NCI-H226 (cell line): ENCODE results near the gene CYP24A1.
"Not testable (repeated sequence)": the region's sequence is repeated elsewhere in the genome, so short reads cannot be mapped to it uniquely, and the experiment has no call there.

ENCODE experiments used
- DNase-seq: peaks from one replicate; pipeline ENCODE4 v3.0.0-alpha.2; 2015

CYP24A1 gene

DNA sequence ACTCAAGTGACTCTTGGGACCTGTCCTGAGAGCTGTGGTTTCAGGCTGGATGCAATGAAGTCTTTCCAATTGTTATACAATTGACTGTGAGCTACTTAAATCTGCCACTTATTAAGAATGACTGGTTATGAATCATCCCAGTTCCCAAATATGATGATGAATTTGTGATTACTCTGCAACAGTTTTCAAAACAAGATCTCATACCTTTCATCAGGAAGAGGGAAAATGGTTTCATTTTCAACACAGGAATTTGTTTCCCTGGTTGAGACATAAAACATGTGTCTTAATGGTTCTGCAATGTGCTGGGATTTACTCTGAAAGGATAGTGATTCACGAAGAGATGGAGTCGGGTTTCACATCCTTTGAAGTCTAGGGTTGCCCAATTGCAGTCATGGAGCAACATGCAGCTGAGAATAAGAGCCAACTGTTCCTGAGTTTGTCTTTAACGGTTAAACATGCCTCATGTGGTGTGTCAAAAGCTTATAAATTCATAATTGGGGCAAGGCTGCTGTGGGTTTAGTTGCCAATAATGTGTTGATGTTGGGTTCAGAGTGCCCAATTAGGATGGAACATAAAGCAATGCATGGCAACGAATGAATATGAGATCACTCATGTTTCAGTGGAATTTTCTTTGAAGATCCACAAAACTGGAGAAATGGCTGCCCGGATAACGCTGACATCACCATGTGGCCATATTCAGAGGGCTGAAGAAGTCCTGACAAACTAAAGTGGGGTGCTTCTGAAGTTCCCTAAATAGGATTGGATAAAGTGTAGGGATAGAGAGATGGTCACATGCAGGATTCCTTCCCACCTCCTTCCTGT, 41.0 kb downstream of the CYP24A1 start:
- DNase-seq, result peak; percentile 97

DNA sequence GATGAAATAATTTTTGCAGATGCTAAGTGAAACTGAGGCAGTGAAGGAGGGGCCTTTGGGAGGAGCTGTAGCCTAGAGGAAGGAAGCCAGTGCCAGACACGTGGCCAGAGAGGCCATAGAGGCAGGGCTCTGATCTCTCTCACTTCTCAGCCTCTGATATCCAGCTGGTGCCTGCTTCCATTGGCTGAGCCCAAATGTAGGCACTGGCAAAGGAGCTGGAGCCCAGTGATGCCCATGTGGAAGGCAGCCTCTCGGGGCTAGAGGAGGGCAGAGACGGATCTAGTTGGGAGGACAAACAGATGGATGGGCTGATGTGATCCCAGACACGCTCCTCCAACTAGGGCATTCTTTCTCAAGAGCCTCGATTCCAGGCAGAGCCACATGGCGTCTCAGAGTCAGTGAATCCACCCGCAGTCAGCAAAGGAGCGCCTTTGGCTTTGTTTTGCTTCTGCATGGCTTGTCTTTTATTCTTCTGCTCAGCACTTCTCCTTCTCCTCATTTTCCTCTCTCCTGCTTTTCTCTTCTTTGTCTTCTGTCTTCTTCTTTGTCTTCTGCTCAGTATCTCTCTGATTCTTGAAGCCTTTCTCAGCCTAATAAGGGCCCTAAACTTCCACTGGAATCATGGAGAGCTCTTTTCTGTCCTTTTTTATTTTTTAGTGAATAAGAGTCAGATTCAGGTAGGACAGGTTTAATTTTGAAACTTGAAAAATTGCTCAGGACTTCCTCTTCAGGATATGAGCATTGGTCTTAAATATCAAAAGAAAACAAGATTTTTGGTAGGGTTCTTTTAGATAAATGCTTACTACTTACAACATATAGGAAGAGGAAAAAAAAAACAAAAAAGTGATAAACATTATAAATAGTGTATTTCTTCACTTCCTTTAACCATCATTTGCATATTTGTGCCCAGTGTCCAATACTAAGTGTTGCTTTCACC, 41.8 kb downstream of the CYP24A1 start:
- no peak for DNase-seq

GRCh38 chr20:54131125-54131524, 42.7 kb downstream of the CYP24A1 start:
- not testable (repeated sequence) for DNase-seq

- DNase-seq, result no peak
Observed at GRCh38 chr20:54129350-54129749, 44.4 kb downstream of the CYP24A1 start.

GRCh38 chr20:54127855-54128574, 45.8 kb downstream of the CYP24A1 start:
- no peak for DNase-seq

- DNase-seq, result peak; percentile 68
Observed at GRCh38 chr20:54126806-54127655, 46.8 kb downstream of the CYP24A1 start.

GRCh38 chr20:54126328-54126727, 47.5 kb downstream of the CYP24A1 start:
- DNase-seq, result not testable (repeated sequence)

GRCh38 chr20:54123587-54124180, 50.1 kb downstream of the CYP24A1 start:
- DNase-seq, result peak; percentile 100

DNA sequence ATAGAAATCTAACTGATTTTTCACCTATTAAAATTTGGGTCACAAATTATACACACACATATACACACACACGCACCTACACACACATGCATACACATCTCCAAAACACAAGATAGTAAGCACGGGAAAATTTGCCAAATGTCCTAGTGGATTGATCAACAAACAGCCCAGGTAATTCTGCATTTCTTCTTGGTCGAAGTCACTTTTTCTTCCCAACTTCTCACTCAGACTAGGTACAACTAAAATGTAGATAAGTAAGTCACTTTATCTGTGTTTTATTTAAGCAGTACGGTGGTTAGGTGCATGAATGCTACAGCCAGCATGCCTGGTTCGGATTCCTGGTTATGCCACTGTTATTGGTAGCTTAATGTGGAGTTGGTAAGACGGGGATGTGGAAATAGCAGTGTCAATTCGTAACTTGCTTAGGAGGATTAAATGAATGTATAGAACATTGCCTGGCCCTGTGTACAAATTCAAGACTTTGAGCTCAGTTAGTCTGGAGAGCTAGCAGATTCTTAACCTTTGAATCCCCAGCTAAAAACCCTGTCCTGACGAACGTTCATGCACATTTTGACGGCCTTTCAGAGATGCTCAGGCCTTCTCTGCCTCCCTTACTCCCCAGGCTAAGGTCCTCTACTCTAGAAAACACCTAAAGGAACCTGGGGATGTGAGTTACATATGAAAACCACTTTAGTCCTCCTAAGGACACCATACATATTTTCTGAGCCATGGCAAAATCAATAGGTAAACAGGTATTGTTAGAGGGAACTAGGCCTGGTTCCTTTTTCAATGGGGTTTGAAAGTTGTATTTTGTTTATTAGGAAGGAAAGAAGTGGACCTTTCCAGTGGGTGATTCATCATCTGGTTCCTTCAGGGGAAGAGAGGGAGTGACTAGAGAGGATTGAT, 50.9 kb downstream of the CYP24A1 start:
- DNase-seq, result no peak

- peak; percentile 44 for DNase-seq
Observed at GRCh38 chr20:54122189-54122588, 51.6 kb downstream of the CYP24A1 start.

DNA sequence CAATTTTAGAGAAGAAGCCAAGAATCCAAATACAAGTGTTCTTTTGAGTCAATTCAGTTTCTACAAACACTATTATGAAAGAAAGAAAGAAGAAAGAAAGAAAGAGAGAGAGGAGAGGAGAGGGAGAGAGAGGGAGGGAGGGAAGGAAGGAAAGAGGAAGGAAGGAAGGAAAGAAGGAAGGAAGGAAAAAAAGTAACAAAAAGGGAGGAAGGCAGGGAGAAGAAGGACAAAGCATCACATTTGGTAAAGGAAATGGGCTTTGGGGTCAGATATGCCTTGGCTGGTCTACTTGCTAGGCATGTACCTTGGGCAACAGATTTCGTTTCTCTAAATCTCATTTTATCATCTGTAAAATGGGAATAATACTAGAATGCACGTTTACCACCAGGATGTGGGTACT, 54.0 kb downstream of the CYP24A1 start:
- DNase-seq, result no peak

DNA sequence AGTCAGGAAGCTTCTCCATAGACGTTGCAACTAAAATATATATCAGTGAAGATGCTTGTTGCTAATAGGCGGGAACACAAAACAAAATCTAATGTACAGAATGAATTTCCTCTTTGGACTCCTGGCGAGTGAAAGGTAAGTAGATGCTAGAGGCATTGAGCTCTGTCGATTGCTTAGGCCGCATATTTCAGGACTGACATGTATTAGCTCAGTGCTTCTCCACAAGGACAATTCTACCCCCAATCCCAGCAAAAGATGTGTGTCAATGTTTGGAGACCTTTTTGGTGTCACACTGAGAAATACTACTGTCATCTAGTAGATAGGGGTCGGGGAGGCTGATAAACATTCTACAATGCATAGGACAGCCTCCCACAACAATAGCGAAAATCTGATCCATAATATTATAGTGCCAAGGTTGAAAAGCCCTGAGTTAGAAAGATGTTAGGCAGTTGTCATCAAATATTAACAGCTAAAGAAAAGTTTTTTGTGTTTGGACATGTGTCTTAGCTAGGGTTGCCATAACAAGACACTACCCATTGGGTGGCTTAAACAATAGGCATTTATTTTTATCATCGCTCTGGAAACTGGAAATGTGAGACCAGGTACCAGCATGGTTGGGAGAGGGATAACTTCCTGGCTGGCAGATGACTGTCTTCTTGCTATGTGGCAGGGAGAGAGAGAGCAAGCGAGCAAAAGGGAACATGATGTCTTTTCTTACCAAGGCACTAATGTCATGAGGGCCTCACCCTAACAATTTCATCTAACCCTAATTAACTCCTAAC, 55.4 kb downstream of the CYP24A1 start:
- DNase-seq, result no peak

GRCh38 chr20:54116550-54117235, 57.1 kb downstream of the CYP24A1 start:
- no peak for DNase-seq

DNA sequence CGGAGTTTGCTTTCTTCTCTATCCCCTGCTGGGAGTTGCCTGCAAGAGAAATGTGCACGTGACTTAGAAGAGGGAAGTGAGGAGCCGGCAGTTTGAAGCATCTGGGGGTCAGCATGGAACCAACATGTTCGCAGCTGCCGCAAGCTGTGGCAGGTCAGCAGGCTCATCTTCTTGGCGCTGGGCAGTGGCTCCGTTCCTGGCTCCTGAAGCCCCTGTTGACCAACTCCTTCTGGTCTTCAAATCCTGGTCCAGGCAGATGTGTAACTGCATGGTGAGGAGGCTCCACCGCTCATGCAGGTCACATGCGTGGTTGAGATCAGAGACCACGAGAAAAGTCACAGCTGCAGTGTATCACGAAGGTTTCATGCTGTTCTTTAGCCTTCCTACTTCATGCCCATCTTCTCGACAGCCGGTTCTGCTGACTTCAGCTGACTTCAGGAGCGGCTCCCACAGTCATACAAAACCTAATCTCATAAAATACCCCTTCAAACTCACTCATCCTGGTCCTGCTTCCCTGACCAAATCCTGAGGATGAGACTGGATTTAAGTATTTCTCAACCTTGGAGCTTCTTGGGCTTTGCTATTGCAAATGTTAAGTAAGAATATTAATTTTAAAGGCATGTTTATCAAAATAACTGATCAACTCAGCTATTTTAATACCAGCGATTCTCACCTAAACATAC, 58.5 kb downstream of the CYP24A1 start:
- no peak for DNase-seq

DNA sequence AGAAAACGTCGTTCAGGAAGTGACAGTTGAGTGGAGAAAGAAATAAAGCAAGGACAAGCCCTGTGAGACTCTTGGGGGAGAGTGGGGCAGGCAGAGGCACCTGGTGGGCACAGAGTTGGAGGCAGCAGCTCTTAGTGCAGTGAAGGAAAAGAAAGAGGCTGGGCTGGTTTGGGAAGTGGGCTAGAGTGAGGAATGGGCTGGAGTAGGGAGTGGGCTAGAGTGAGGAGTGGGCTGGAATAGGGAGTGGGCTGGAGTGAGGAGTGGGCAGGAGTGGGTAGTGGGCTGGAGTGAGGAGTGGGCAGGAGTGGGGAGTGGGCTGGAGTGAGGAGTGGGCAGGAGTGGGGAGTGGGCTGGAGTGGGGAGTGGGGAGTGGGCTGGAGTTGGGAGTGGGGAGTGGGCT, 59.7 kb downstream of the CYP24A1 start:
- no peak for DNase-seq

DNA sequence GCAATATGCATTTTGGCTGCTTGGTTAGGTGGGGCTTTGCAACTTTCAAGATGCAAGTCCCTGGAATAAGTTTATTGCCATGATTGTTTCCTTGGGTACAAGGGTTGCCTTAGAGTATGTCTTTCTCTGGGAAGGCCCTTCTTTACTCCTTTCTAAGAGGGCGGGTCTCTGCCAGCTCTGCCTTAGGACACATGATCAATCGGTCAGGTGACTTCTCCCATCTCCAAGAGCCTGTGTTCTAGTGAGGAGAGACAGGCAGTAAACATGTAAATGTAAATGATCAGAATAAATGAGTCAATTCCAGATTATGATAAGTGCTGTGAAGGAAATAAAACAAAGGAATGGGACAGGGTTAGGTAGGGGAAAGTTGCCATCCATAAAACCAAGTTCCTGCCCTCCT, 60.2 kb downstream of the CYP24A1 start:
- no peak for DNase-seq

GRCh38 chr20:54112221-54112884, 61.4 kb downstream of the CYP24A1 start:
- no peak for DNase-seq

- DNase-seq, result no peak
Observed at GRCh38 chr20:54111460-54111859, 62.3 kb downstream of the CYP24A1 start.
